IMR-90 (cell line): ENCODE measurements around the gene UBA3.

ENCODE experiments used
- CEBPB ChIP-seq: IDR thresholded peaks from 2 replicates; pipeline ENCODE4 v1.6.1; 2012; ENCODE audit warnings: low read depth, low read length, improper control_type of control experiment
- CTCF ChIP-seq: conservative IDR thresholded peaks from 2 replicates; pipeline ENCODE4 v1.5.1; 2012; ENCODE audit warnings: mild to moderate bottlenecking, low read depth, low read length, improper control_type of control experiment
- MAFK ChIP-seq: IDR thresholded peaks from 2 replicates; pipeline ENCODE4 v1.6.1; 2012; ENCODE audit warnings: low read depth, low read length, improper control_type of control experiment
- NFE2L2 ChIP-seq: fragments of 150-350 bp; IDR thresholded peaks from 2 replicates; pipeline ENCODE4 v1.6.1; 2016; ENCODE audit warnings: low read depth, mild to moderate bottlenecking, low read length
- POLR2A ChIP-seq: IDR thresholded peaks from 2 replicates; pipeline ENCODE4 v1.6.1; 2012; ENCODE audit warnings: mild to moderate bottlenecking, low read depth, low read length
- RFX5 ChIP-seq: IDR thresholded peaks from 2 replicates; pipeline ENCODE4 v1.8.0; 2012; ENCODE audit warnings: low read depth, mild to moderate bottlenecking, low read length, moderate library complexity
- SMC3 ChIP-seq: fragments of 150-350 bp; IDR thresholded peaks from 2 replicates; pipeline ENCODE4 v1.6.1; 2016; ENCODE audit warnings: low read depth, mild to moderate bottlenecking, antibody characterized with exemption, low read length, moderate library complexity
- TF ChIP-seq, protein P1 (sequence below): fragments of 150-350 bp; IDR thresholded peaks from 2 replicates; pipeline ENCODE4 v1.6.1; 2017; ENCODE audit warnings: mild to moderate bottlenecking, antibody characterized with exemption, low read length, low read depth

DNA sequence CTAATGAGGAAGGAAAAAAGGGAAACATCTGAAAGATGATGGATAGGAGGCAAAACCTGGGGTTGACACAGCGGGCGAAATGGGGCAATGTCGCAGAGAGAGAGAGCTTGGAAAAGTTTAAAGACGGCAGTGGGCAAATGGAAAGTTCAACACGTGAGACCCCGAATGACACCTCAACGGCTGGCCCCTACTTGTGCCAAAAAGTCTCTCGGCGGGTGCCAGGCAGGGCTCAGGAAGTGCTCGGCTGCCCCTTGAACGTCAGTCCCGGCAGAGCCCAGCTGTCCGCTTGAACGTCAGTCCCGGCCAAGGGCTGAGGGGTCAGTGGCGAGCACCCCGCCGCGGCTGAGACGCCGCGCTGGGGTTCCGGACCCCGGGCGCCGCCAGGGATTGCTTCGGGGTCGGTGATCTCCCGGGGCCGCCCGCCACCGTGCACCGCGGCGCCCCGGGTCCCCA is 67.3 kb downstream of the UBA3 start:
- TF ChIP-seq CTCF (no peak; the same call in 1 of the 2 replicates), CEBPB (no peak), POLR2A (no peak; the same call in 1 of the 2 replicates), NFE2L2 (no peak), MAFK (no peak), RFX5 (no peak), SMC3 (no peak)
- TF ChIP-seq, protein P1, sequence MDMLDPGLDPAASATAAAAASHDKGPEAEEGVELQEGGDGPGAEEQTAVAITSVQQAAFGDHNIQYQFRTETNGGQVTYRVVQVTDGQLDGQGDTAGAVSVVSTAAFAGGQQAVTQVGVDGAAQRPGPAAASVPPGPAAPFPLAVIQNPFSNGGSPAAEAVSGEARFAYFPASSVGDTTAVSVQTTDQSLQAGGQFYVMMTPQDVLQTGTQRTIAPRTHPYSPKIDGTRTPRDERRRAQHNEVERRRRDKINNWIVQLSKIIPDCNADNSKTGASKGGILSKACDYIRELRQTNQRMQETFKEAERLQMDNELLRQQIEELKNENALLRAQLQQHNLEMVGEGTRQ: no peak
